Measurements from ENCODE around the gene BLOC1S1.

Gene BLOC1S1

GRCh38 chr12:55715833-55716581 lies at the start of gene BLOC1S1:
Gene BLOC1S1 (plus strand): TSS chr12:55716046. CDS start chr12:55716052, 6 bp downstream.
- peak; percentile 90 for DNase-seq (ENCODE audit: low spot score)

DNA sequence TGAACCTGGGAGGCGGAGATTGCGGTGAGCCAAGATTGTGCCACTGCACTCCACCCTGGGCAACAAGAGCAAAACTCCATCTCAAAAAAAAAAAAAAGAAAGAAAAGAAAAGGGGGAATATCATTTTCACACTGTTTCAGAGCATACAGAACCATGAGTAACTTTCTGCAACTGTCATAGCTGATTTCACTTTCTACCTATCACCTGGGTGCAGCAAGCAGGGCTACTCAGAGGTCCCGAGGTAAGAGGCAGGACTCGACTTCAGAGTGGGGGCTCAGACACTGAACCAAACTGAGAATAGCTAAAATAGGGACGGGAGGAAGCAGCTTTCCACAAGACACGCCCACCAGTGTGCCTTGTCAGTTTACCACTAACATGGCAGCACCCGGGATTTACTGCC lies 49.3 kb upstream of the BLOC1S1 start:
- DNase-seq (ENCODE audit: low spot score): no peak

GRCh38 chr12:55670276-55670675 lies 45.6 kb upstream of the BLOC1S1 start:
- no peak for DNase-seq (ENCODE audit: low spot score)

GRCh38 chr12:55671746-55672145 lies 44.1 kb upstream of the BLOC1S1 start:
- DNase-seq (ENCODE audit: low spot score): no peak

DNA sequence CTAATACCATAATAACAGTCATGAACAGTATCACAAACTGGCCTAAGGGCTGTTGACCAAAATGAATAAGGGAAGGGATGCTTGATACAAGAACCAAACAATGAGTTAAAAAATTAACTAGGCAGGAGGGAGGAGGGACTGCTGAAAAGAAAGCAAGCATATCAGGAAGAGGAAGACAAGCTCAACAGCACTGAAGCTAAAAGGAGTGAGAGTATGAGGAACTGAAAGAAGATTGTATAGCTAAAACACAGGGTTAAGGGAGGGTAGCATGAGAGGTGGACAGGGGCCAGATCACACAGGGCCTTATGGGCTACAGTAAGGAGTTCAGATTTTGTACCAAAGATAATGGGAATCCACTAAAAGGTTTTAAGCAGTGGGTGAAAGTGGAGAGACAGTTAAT lies 42.2 kb upstream of the BLOC1S1 start:
- DNase-seq (ENCODE audit: low spot score): peak; percentile 62

GRCh38 chr12:55675666-55676065 lies 40.2 kb upstream of the BLOC1S1 start:
- no peak for DNase-seq (ENCODE audit: low spot score)

DNA sequence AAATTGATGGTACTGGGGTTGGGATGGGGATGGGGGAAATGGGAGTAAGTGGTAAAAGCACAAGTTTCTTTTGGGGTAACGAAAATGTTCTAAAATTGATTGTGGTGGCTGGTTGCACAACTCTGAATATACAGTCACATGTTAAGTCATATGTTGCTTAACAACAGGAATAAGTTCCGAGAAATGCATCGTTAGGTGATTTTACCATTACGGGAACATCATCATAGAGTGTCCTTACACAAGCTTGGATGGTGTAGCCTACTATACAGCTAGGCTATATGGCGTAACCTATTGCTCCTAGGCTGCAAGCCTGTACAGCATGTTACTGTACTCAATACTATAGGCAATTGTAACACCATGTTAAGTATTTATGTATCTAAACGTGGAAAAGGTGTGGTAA lies 39.1 kb upstream of the BLOC1S1 start:
- no peak for DNase-seq (ENCODE audit: low spot score)

DNA sequence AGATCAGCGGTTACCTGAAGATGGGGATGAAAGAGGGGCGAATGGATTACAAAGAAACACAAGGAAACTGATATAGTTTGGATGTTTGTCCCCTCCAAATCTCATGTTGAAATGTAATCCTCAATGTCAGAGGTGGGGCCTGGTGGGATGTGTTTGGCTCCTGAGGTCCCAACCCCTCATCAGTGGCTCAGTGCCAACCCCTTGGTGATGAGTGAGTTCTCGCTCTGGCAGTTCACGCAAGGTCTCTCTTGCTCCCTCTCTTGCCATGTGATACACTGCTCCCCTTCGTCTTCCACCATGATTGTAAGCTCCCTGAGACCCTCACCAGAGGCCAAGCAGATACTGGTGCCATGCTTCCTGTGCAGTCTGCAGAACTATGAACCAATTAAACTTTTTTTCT lies 36.2 kb upstream of the BLOC1S1 start:
- DNase-seq (ENCODE audit: low spot score): no peak

DNA sequence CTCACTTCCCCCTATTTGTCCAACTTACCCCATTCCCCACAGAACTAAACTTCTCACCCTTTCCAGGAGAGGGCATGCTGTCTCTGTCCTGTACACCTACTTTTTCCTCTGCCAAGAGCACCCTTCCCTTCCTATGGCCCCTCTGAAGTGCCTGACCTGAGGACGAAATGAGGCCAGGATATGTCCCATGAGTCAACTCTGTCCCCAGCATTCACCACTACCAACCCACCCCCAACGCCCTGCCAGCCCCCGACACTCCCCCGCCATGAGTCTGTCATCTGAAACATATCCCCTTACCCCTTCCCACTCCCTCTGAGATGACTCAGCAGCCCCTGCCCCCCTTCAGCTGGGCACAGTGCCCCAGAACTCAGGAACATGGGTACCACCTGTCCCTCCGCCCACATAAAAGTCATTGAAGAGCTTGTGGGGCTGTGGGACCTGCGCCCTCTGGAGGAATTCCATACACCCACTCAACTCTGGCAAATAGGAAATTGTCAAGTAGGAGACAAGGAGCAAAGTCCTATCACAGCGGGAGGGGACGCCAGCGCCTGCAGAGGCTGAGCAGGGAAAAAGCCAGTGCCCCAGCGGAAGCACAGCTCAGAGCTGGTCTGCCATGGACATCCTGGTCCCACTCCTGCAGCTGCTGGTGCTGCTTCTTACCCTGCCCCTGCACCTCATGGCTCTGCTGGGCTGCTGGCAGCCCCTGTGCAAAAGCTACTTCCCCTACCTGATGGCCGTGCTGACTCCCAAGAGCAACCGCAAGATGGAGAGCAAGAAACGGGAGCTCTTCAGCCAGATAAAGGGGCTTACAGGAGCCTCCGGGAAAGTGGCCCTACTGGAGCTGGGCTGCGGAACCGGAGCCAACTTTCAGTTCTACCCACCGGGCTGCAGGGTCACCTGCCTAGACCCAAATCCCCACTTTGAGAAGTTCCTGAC lies 34.4 kb upstream of the BLOC1S1 start:
- peak; percentile 64 for DNase-seq (ENCODE audit: low spot score)

DNA sequence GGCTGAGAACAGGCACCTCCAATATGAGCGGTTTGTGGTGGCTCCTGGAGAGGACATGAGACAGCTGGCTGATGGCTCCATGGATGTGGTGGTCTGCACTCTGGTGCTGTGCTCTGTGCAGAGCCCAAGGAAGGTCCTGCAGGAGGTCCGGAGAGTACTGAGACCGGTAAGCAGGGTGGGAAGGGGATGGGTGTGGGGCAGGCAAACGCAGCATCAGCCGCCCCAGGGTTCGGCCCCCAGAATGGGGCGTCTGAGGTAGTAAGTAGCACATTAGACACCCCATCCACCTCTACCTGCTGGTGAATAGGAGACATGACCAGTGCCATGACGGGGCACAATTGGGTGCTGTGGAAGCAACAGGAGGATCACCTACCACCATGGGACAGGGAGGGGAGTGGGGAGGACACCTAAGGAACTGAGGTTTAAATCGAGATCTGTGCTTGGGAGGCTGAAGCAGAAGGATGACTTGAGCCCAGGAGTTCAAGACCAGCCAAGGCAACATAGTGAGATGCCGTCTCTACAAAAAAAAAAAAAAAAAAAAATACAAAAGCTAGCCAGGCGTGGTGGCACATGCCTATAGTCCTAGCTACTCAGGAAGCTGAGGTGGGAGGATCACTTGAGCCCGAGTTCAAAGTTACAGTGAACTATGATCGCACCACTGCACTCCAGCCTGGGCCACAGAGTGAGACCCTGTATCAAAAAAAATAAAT lies 33.6 kb upstream of the BLOC1S1 start:
- DNase-seq (ENCODE audit: low spot score): no peak

- DNase-seq (ENCODE audit: low spot score): no peak
Measured at GRCh38 chr12:55683676-55684075, 32.2 kb upstream of the BLOC1S1 start.

DNA sequence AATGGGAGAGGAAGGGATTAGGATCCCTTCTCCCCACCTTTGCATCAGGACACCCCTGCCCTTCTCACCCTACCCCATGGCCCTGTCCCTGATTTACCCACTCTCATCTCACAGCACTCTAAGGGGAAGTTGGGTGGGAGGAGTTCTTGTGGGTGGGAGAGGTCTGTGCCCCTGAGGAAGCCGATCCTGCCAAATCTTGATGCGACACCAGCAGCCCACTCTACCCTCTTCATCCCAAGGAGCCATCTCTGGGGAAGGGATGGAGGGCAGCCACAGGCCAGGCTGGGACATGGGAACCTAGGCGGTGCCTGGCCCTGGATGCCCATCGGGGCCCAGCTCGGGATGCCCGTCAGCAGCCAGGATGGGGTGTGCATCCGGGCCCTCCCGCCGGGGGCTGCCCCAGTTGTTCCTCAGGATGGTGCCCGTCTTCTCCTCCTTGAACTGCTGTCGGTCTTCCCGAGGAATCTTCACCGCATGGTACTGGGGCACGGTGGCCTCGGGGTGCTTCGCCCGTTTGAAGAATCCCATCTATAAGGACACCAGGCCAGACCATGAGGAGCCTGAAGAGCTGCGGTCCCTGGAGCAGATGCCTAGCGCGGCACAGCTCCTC lies 31.0 kb upstream of the BLOC1S1 start:
- DNase-seq (ENCODE audit: low spot score): no peak

GRCh38 chr12:55685671-55686070 lies 30.2 kb upstream of the BLOC1S1 start:
- DNase-seq (ENCODE audit: low spot score): no peak

- peak; percentile 57 for DNase-seq (ENCODE audit: low spot score)
Measured at GRCh38 chr12:55686366-55687010, 29.4 kb upstream of the BLOC1S1 start.

DNA sequence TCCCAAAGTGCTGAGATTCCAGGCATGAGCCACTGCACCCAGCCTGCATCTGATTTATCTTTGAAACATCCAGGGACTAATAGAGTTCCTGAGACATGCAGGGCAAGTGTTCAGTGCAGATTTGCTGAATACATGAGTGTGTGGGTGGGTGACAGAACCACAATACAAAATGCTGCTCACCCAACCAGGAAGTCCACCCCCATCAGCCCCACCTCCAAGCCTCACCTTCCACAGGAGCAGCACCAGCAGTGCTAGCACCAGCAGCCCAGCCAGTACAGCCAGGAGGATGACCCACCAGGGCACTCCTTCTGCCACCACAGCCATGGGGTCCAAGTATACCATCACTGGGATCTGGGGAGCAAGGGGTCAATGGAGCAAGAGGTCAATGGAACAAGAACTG lies 28.1 kb upstream of the BLOC1S1 start:
- no peak for DNase-seq (ENCODE audit: low spot score)

GRCh38 chr12:55688716-55689655 lies 26.9 kb upstream of the BLOC1S1 start:
- DNase-seq (ENCODE audit: low spot score): no peak

DNA sequence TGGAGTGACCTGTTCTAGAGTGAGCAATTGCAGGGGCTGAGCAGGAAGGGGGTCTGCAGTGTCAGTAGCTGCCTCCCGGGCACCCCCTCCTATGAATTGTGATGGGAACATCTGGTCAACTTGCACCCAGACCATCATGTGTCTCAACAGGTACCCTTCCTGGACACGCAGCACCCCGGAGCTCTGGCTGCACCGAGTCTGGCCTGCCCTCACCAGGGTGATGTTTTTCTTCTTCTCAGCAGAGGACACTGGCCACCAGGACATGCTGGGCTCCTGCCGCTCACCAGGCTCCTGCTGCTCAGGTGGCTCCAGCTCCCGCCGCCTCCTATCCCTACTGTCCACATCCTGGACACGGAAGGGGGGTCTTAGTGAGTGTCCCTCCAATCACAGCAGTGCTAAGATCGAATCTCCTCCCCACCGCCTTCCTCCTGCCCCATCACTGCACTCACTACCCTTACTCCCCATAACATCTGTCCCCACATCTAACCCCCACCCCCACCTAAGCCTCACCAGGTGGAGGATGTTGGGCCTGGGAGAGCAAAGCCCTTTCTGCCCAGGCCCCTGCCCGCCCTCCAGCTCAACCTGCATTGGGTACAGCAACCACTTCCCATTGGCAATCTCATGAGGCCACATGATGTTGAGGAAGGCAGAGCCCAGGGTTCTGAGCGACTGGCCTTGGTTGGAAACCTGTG lies 23.1 kb upstream of the BLOC1S1 start:
- no peak for DNase-seq (ENCODE audit: low spot score)

GRCh38 chr12:55693323-55694187 lies 22.3 kb upstream of the BLOC1S1 start:
- no peak for DNase-seq (ENCODE audit: low spot score)

DNA sequence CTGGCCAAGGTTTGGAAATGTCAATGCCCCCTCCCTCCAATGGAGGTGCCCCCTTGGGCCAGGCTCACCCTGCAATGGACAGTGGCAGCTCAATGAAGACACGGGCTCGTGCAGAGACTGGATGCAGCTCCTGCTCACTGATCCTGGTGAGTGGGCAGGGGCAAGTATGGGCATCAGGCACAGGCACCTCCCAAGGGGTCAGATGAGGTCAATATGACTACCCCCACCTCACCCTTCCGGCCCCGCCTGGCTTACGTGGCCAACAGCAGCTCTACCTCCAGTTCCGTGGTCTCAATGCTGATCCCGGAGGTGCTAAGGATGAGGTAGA lies 21.7 kb upstream of the BLOC1S1 start:
- DNase-seq (ENCODE audit: low spot score): no peak

Measured in Ammon's horn (tissue), 1 donor.